ENCODE measurements around the gene PSPC1. TPM values are rescaled to one million over a fixed set of nuclear protein-coding genes. Genes with fewer than 3 reads are reported as not detected.
A peak's percentile ranks its signal among the peaks of the same experiment; 100 is the strongest.

Gene PSPC1
- total and polyA plus RNA-seq, 11 donors: 18.8 to 31.5 (median 26.0) TPM

DNA sequence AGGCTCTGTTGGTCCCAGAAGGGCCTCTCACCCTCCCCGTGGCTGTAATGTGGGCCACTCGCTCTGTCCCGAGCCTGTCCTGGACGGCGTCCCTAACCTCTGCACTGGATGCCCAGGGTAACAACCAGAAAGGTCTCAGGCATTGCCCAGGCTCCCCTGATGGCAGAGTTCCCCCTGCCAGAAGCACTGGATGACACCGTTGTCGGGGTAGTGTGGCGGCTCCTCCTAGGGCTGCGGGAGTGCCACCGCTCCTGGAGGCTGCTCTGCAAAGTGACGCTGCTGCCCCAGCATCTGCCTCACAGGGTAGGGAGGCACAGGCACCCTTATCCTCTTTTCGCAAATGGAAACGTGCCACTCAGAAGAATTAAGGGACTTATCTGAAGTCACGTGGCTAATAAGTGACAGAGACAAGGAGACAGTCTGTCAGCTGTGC, 117.3 kb downstream of the PSPC1 start:
- H3K9me3 ChIP-seq: no peaks in the 10 kb centered on the region
- peaks cover 0 to 17% (median 6%) of the 10 kb centered on the region in 12 donors for H3K4me1 ChIP-seq
- intact Hi-C loops (cut with DNase I): no loop called here
- peak overlapping the region in 3 of 12 donors; percentile 24 to 55 (median 33) for H3K27ac ChIP-seq
- ATAC-seq (peak; percentile 74 to 84 (median 82)), DNase-seq (peak in 3 of 5 donors; percentile 18 to 56 (median 53))
- H3K27me3 ChIP-seq: no peaks in the 10 kb centered on the region
- H3K4me3 ChIP-seq: no peak overlapping the region
- peaks cover 7 to 100% (median 90%) of the 10 kb centered on the region in 9 donors for H3K36me3 ChIP-seq
- TF ChIP-seq POLR2A (IDR thresholded peaks at IDR 0.05): no peak
- TF ChIP-seq, protein P1, sequence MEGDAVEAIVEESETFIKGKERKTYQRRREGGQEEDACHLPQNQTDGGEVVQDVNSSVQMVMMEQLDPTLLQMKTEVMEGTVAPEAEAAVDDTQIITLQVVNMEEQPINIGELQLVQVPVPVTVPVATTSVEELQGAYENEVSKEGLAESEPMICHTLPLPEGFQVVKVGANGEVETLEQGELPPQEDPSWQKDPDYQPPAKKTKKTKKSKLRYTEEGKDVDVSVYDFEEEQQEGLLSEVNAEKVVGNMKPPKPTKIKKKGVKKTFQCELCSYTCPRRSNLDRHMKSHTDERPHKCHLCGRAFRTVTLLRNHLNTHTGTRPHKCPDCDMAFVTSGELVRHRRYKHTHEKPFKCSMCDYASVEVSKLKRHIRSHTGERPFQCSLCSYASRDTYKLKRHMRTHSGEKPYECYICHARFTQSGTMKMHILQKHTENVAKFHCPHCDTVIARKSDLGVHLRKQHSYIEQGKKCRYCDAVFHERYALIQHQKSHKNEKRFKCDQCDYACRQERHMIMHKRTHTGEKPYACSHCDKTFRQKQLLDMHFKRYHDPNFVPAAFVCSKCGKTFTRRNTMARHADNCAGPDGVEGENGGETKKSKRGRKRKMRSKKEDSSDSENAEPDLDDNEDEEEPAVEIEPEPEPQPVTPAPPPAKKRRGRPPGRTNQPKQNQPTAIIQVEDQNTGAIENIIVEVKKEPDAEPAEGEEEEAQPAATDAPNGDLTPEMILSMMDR (IDR thresholded peaks at IDR 0.05): no peak
- 25 to 59% (median 52%) methylated on average over 9 to 14 of the region's 14 CpGs for WGBS, 4 donors

DNA sequence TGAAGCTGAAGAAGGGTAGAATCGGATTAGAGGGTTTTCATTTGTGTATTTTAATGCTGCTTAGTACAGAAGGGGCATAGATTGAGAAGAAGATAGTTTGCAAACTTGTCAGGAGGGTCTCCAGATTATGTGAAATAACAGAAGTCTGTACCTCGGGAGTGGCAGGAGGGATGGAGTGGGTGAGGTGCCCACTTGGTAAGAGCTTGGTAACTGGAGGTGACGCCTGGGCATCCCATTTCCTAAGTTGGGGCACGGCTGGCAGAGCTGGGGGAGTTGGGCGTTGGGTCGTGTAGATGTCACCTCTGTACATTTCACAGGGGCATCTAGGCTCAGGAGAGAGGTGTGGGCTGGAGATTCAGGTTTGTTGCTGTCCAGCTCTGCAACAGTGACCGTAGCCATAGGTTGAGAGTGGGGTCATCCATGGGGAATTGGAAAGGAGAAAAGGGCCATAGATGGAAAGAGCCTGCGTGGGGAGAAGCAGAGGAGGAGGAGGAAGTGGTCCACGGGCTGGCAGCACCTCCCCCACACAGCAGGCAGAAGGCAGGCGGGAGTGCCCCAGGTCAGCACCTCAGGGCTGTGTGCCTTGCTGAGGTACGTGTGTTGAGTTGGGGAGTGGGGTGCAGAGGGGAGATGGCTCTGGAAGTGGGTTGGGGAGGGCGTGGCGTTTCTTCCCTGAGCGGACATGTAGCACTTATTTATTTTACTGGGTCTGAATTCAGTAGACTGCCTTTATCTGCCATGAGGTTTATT, 118.1 kb downstream of the PSPC1 start:
- ATAC-seq: peak; percentile 16 to 28 (median 24)

DNA sequence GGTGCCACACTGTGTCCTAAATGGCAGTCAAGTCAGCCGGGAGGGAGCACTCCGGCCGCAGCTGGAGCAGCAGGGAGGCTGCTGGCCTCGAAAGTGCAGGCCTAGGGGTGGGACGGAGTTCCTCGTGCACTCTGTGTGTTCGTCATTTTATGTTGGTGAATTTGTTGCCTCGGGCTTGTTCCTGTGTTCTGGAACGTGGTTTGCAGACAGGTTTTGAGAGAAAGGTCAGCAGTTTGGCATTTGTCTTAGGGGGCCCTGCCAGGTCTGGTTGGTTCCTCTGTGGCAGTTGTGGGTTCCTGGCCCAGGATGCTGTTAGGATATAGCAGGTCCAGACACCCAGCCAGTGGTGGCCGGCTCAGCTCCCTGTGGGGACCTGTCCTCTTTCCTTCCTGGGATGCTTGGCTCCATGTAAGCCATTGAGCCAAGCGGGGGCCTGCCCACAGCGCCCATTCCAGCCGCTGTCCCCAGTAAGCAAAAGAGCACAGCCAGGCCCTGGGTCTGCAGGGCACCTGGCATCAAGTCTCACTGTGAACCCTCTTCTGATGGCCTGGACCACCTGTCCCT, 119.2 kb downstream of the PSPC1 start:
- ATAC-seq (no peak), DNase-seq (no peak)
- intact Hi-C loops (cut with DNase I): no loop called here
- no peak overlapping the region for H3K4me3 ChIP-seq
- H3K36me3 ChIP-seq: peaks cover 3 to 100% (median 90%) of the 10 kb centered on the region in 9 donors
- peaks cover 0 to 17% (median 6%) of the 10 kb centered on the region in 12 donors for H3K4me1 ChIP-seq
- no peaks in the 10 kb centered on the region for H3K27me3 ChIP-seq
- H3K9me3 ChIP-seq: no peaks in the 10 kb centered on the region
- TF ChIP-seq, protein P1 (IDR thresholded peaks at IDR 0.05): no peak
- TF ChIP-seq POLR2A (IDR thresholded peaks at IDR 0.05): no peak
- WGBS, 4 donors: 84 to 97% (median 91%) methylated on average over 10 to 13 of the region's 13 CpGs
- no peak overlapping the region for H3K27ac ChIP-seq

More for the DNA sequence above, 118.1 kb downstream of the PSPC1 start:
- Histone ChIP-seq H3K4me1 (peaks cover 0 to 17% (median 6%) of the 10 kb centered on the region in 12 donors), H3K27ac (peak overlapping the region in 2 of 12 donors; percentile 24 to 55), H3K36me3 (peaks cover 7 to 100% (median 90%) of the 10 kb centered on the region in 9 donors), H3K9me3 (no peaks in the 10 kb centered on the region), H3K4me3 (no peak overlapping the region), H3K27me3 (no peaks in the 10 kb centered on the region)
- intact Hi-C loops (cut with DNase I): no loop called here
- TF ChIP-seq, protein P1 (IDR thresholded peaks at IDR 0.05): no peak
- no peak for TF ChIP-seq POLR2A (IDR thresholded peaks at IDR 0.05)
- 84 to 86% (median 85%) methylated on average over 14 of the region's 14 CpGs for WGBS, 4 donors
- no peak for DNase-seq

DNA sequence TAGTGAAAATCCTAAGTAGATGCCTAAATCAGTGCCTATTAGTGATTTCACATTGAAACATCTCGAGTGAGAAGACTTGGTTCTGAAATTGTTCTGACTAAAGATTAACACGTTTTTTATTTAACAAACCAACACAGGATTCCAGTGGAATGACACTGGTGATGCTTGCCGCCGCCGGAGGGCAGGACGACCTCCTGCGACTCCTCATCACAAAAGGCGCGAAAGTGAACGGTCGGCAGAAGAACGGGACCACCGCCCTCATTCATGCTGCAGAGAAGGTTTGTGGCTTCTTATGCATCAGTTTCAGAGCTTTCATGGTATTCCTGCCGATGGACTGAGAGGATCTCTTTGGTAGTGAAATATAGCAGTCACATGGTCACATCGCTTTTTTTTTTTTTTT, 121.2 kb downstream of the PSPC1 start:
- ATAC-seq (no peak), DNase-seq (no peak)
- H3K9me3 ChIP-seq: no peaks in the 10 kb centered on the region
- intact Hi-C loops (cut with DNase I): no loop called here
- no peaks in the 10 kb centered on the region for H3K27me3 ChIP-seq
- H3K4me1 ChIP-seq: peaks cover 0 to 17% (median 6%) of the 10 kb centered on the region in 12 donors
- TF ChIP-seq POLR2A (IDR thresholded peaks at IDR 0.05): no peak
- TF ChIP-seq, protein P1 (IDR thresholded peaks at IDR 0.05): no peak
- no peak overlapping the region for H3K27ac ChIP-seq
- 93 to 96% (median 94%) methylated on average over 15 of the region's 15 CpGs for WGBS, 4 donors
- H3K4me3 ChIP-seq: no peak overlapping the region
- peaks cover 3 to 100% (median 77%) of the 10 kb centered on the region in 9 donors for H3K36me3 ChIP-seq
